NT2/D1 (cell line): ENCODE data around the gene KIAA1586.

Experiments
- SUZ12 ChIP-seq: IDR thresholded peaks from 2 replicates; pipeline ENCODE4 v1.6.1; 2011; ENCODE audit not compliant: insufficient read length, insufficient read depth; ENCODE audit errors: extremely low read depth
- YY1 ChIP-seq: IDR thresholded peaks from 2 replicates; pipeline ENCODE4 v1.6.1; 2011; ENCODE audit not compliant: insufficient read length, insufficient read depth
- ZNF274 ChIP-seq: IDR thresholded peaks from 2 replicates; pipeline ENCODE4 v1.6.1; 2011; ENCODE audit warnings: mild to moderate bottlenecking, low read depth, low read length

GRCh38 chr6:57038906-57039305, 7.6 kb upstream of the KIAA1586 start:
- TF ChIP-seq ZNF274 (no peak), SUZ12 (no peak), YY1 (no peak)
